GM19395 (cell line): Measurements from ENCODE around the gene TBCB.
A peak's percentile ranks its signal among the peaks of the same experiment; 100 is the strongest.
"Not testable (repeated sequence)": the region's sequence is repeated elsewhere in the genome, so short reads cannot be mapped to it uniquely, and the experiment has no call there.

ENCODE experiments used
- ATAC-seq: cut with Tn5 transposase; IDR thresholded peaks from one replicate; pipeline ENCODE4 v1.9.1; 2021; ENCODE audit warnings: mild to moderate bottlenecking, moderate library complexity; ENCODE audit not compliant: unreplicated experiment

TBCB gene

GRCh38 chr19:36131221-36131620 is 16.0 kb downstream of the TBCB start:
- not testable (repeated sequence) for ATAC-seq

GRCh38 chr19:36134867-36135266 is 19.6 kb downstream of the TBCB start:
- ATAC-seq: not testable (repeated sequence)

GRCh38 chr19:36136964-36137686 is 21.9 kb downstream of the TBCB start:
- no peak for ATAC-seq

DNA sequence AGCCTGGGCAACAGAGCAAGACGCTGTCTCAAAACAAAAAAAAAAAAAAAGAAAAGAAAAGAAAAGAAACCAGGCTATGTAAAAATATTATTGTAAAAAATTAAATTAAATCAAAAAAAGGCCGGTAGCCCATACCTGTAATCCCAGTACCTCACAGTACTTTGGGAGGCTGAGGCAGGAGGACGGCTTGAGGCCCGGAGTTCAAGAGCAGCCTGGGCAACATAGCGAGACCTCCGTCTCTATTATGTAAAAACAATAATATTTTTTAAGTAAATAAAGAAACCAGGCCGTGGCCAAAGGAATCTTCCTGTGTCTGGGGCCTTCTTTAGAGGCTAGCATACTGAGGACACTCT is 23.8 kb downstream of the TBCB start:
- ATAC-seq: no peak

GRCh38 chr19:36139473-36140303 is 24.4 kb downstream of the TBCB start, which contains the start of gene CAPNS1:
TSS of gene CAPNS1 (plus strand) at chr19:36140066. CDS start at chr19:36141012, 946 bp downstream.
- peak; percentile 85 for ATAC-seq

- peak; percentile 21 for ATAC-seq
These were observed 25.2 kb downstream of the TBCB start for GRCh38 chr19:36140304-36141038.

- ATAC-seq: no peak
These were observed 26.0 kb downstream of the TBCB start for GRCh38 chr19:36141039-36141927.

- no peak for ATAC-seq
These were observed 26.8 kb downstream of the TBCB start for GRCh38 chr19:36142046-36142445.

DNA sequence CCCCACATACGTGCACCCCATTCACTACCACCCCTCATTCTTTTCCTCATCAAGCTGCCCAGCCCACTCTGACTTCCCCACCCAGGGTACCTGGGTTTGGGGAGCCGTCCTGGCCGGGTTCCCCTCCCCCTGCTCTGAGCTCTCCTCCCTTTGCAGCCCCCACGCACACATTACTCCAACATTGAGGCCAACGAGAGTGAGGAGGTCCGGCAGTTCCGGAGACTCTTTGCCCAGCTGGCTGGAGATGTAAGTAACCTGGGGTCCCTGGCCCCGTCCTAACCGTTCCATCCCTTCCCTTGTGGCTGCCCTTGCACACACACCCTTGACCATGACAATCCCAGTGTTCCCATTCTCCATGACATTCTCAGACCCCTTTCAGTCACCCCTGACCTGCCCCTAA is 27.2 kb downstream of the TBCB start:
- ATAC-seq: no peak

DNA sequence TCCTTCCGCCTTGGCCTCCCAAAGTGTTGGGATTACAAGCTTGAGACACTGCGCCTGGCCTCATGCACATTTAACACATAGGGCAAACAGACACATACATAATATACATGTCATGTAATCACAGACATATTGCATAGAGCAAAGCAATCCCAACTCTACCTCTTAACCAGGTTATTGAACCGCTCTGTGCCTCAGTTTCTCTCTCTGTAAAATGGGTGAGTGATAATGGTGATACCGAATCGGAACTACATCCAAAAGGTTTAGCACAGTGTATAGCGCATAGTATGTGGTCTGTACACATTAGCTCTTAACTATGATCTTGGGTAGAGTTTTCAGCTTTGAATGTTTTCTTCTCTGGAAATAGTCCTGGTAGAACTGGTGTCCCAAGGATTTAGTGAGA is 29.4 kb downstream of the TBCB start:
- ATAC-seq: no peak

DNA sequence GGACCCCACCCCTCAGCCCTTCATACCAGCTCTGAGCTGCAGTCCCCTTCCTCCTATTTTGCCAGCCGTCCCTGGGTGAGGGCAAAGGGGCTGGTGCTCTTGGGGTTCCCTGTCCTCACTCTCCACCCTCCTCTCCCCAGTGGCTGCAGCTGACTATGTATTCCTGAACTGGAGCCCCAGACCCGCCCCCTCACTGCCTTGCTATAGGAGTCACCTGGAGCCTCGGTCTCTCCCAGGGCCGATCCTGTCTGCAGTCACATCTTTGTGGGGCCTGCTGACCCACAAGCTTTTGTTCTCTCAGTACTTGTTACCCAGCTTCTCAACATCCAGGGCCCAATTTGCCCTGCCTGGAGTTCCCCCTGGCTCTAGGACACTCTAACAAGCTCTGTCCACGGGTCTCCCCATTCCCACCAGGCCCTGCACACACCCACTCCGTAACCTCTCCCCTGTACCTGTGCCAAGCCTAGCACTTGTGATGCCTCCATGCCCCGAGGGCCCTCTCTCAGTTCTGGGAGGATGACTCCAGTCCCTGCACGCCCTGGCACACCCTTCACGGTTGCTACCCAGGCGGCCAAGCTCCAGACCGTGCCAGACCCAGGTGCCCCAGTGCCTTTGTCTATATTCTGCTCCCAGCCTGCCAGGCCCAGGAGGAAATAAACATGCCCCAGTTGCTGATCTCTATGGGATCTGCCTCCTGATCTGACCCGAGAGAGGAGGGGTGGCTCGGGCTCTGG is 34.6 kb downstream of the TBCB start:
- no peak for ATAC-seq

GRCh38 chr19:36150586-36150985 is 35.3 kb downstream of the TBCB start:
- ATAC-seq: no peak

DNA sequence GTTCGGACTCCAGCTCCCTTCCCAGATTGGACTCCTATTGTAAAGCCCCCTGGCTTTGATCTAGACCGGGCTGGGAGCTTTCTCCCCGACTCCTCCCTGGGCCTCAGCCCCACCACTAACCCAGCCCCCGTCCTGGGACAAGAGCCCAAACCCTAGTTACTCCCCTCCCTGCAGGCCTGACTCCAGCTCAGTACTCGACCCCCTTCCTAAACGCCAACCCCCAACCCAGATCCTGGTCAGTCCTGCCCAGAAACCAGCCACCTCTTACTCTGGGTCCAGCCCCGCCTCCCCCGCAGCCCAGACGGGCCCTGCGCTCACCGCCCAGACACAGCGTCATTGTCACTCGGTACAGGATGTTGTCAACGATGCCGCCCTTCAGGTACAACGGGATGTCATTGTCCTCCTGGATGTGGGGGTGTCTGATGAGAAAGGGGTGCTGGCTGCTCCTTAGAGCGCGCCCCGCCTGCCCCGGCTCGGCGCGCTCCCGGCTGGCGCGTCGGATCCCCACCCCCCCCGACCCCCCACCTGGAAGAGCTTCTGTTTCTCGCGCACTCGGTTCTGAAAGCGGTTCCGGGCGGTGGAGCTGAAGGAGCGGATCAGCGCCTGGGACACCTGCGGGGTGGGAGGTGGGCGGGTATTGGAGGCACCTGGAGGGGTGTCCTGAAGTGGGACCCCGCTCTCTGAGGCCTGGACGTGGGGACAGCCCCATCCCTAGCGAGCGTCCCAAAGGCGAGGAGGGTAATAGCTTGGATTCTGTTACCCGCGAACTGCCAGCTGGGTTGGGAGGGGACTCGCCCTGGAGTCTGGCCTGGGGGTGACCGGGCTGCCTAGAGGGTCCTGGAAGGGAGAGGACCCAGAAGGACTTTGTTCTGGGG is 36.1 kb downstream of the TBCB start:
- ATAC-seq: no peak

- ATAC-seq: no peak
These were observed 36.7 kb downstream of the TBCB start for GRCh38 chr19:36152019-36152351.

GRCh38 chr19:36152352-36153091 is 37.3 kb downstream of the TBCB start, which contains the start of gene COX7A1:
TSS of gene COX7A1 (minus strand) at chr19:36152447. CDS start at chr19:36152407, 40 bp downstream.
- no peak for ATAC-seq

GRCh38 chr19:36153126-36153525 is 37.9 kb downstream of the TBCB start:
- no peak for ATAC-seq

GRCh38 chr19:36160821-36161596 is 45.7 kb downstream of the TBCB start:
- no peak for ATAC-seq
